GM18517 (cell line): ENCODE measurements around the gene KDM4D.
"Not testable (repeated sequence)": the region's sequence is repeated elsewhere in the genome, so short reads cannot be mapped to it uniquely, and the experiment has no call there.

ENCODE experiments used
- ATAC-seq: cut with Tn5 transposase; IDR thresholded peaks from one replicate; pipeline ENCODE4 v1.9.1; 2021; ENCODE audit warnings: mild to moderate bottlenecking, moderate library complexity; ENCODE audit not compliant: unreplicated experiment

The KDM4D gene

DNA sequence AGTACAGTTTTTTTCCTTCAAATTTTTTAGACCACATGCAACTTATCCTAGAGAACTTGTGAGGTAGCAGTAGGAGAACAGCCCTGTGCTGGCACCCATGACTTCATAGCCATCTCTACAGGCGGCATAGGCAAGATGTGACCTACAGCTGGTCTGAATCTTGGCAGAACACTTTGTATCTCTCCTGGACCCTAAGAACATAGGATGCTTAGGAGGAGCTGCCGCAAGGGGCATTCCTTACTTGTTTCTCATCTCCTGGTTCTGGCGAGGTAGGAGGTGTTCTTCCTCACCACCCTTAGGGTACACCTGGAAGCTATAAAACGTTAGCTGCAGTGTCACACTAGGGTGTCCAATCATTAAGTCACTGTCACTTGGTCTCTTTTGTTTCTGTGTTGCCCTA is 16.5 kb upstream of the KDM4D start:
- ATAC-seq: no peak

GRCh38 chr11:94958121-94958696 is 15.3 kb upstream of the KDM4D start:
- no peak for ATAC-seq

DNA sequence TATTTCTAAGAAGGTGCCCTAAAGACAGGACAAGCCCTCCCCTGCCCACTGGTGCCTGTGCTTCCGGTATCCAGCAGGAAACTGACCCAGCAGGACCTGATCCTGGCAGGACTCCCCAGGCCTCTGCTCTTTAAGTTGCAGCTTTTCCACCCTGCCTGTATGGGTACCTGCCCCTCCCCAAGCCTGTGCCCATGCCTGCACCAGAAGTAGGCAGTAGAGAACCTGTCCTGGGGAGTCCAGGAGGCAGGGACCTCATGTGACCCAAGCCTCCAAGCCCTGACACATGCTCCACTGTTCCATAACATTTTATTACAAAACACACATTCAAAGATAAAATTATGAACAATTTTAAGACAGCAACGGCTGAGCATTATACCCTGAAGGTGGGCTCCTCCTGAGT is 14.3 kb upstream of the KDM4D start:
- ATAC-seq: no peak

DNA sequence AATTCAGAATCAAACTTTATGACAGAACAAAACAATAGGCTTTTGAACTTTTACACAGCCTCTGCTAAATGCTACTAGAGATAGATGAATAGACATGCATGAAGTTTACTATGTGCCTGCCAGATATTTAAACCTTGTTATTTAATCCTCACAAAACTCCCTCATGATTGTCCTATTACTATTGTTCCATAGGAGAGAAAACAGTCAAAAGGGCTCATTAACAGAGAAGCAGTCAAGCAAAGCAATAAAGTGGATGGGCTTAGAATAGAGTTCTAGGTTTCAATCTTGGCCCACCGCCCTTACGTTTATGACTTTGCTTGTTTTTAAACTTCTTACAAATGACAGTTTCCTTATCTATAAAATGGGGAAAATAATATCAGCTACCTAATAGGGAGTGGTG is 13.0 kb upstream of the KDM4D start:
- ATAC-seq: no peak

GRCh38 chr11:94961255-94961654 is 12.3 kb upstream of the KDM4D start:
- ATAC-seq: no peak

DNA sequence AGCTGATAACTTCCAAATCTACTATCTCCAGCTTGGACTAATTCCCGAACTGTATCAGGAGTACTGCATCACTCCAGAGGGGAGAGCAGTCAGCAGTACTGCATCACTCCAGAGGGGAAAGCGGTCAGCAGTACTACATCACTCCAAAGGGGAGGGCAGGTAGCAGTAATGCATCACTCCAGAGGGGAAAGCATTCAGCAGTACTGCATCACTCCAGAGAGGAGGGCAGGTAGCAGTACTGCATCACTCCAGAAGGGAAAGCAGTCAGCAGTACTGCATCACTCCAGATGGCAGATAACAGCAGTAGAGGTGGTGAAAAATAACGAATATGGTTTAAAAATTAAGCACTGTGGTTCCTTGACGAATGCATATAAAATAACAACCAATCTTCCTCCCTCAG is 8.6 kb upstream of the KDM4D start:
- ATAC-seq: no peak

DNA sequence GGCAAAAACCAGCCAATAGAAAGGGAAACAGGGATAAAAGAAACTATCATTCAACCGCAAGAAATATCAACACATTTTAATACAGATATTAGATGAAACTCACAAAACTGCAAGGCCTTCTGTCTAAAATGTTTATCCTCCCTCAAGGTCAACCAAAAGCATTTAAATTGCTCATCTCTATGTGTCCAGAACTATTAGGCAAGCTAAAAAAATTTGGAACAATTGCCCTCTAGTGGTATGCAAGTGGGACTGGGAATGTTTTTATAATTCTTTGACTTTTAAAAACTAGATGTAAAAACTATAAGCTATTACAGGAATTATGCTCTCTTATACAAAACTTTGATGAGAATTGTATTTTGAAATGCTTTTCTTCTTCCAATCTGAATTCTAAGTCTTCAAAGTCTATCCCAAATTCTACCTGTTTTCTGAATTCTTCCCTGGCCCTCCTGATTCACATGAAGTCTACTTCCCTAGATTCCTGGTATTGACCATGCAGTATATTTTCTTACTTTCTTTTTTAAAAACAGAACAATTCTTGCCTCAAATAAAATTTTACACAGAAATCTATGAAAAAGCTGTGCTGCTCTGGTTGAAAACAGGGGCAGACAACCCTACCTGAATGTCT is 5.1 kb upstream of the KDM4D start:
- ATAC-seq: no peak

DNA sequence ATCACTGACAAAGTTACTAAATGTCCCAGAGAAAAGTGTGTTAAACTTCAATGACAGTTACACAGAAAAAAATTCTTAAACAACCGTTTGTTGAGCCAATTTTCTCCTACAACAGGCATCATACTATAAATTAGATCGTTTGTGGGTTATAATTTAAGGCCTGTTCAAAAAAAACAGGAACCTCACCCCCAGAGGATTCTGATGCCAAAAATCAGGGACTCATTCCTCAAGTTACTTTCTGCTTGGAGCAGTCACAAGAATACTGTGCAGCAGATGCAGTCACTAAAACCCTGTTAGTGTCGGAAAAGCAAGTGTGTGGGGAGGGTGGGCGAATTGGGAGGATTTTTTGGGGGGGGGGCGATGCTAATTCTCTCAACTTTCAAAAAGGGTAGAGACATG is 810 bp upstream of the KDM4D start:
- no peak for ATAC-seq

DNA sequence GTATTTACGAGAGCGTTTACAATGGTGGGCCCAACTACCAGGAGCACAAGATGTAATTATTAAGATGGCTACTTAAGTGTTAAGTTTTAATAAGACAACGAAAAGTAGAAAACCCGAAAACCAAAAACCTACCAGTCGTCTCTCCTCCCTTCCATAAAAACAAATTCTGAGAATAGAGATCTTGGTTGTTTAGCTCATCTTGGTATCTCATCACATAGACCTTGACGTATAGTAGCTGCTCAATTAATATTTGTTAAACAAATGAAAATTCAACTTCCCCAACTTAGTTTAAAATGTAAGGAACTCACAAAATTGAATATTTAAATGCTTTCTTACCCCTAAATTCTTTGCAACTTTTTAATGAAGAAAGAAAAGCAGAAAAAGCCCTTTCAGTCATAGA is 669 bp downstream of the KDM4D start:
- no peak for ATAC-seq

DNA sequence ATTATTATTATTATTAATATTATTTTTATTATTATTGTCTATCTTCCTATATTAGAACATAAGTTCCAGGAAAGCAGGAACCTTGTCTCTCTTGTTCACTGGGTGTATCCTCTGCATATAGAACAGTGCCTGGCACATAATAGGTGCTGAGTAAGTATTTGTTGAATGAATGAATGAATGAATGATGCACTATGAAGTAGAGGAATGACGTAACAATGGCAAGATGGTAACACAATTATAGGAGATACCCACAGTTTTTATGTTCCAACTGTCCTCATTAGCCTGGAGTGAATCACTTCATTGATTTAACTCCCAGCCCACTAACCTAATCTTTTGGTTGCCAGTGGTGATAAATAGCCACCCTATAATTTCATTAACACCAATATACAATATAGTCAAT is 2.1 kb downstream of the KDM4D start:
- ATAC-seq: no peak

DNA sequence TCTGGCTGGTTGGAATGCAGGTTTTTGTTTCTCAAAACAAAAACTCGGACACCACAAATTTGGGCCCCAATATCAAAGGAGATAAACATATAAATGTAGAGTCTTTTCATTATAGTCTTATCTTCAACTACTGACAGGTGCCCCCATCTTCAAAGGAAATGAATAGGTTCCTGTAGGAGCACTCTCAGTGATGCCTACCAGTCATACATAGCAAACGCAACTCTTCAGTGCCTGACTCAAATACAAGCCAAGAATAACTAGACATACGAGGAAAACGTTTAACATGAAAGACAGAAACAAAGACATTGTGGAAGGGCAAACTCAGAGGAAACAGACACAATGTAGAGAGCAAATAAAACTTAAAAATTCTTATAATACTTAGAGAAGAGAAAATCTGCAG is 13.9 kb downstream of the KDM4D start:
- ATAC-seq: no peak

- ATAC-seq: no peak
These were observed 15.2 kb downstream of the KDM4D start for GRCh38 chr11:94988748-94989147.

GRCh38 chr11:94993400-94993943 is 20.0 kb downstream of the KDM4D start:
- ATAC-seq: no peak

DNA sequence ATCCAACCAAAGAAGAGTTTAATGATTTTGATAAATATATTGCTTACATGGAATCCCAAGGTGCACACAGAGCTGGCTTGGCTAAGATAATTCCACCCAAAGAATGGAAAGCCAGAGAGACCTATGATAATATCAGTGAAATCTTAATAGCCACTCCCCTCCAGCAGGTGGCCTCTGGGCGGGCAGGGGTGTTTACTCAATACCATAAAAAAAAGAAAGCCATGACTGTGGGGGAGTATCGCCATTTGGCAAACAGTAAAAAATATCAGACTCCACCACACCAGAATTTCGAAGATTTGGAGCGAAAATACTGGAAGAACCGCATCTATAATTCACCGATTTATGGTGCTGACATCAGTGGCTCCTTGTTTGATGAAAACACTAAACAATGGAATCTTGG is 23.9 kb downstream of the KDM4D start:
- no peak for ATAC-seq

GRCh38 chr11:94998285-94998684 is 24.8 kb downstream of the KDM4D start:
- ATAC-seq: no peak

DNA sequence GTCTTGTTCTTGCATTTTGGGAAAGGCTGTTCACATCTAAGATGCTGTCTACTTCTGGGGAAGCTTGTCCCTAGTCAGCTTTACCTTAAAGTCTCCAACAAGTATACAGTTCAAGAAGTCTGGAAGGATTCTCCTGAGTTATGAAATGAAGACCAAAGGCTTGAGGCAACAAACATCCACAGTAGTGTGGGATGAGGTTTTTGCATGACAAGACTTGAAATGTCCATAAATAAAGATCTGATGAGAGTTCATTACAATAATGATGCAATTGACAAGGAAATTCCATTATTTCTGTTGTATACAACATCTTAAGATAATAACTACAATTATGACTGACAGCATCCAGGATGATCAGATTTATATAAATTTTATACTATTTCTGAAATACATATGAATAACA is 30.2 kb downstream of the KDM4D start:
- no peak for ATAC-seq

DNA sequence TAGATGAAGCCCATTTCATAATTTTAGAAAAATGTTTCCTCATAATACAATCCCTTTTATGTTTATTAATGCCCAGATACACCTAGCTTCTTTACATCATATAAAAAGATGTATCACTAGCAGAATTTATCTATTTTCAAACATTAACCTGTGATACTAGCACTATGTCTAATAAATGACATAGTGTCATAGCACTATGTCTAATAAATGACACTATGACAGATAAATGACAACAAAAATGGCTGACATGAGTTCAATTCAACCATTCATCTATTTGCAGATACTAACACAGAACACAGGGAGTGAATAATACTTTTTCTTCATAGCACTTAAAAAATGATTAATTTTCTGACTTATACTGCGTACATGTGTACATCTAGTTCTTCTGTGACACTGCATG is 32.1 kb downstream of the KDM4D start:
- no peak for ATAC-seq

DNA sequence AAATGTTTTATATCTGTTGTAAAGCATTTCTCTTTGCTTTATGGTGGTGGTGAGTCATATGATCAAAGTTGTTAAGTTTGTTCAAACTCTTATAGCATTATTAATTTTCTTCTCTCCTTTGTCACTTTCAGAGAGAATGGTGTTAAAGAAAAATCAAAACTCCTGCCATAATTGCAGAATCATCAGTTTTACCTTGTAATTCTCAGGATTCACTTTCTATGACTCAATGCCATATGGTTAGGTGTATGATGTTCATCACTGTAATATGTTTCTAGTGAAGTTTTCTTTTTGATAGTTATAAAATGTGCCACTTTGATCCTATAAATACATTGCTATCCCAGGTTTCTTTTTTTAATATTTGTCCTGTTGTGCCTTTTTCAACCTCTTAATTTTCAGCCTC is 37.9 kb downstream of the KDM4D start:
- ATAC-seq: no peak

DNA sequence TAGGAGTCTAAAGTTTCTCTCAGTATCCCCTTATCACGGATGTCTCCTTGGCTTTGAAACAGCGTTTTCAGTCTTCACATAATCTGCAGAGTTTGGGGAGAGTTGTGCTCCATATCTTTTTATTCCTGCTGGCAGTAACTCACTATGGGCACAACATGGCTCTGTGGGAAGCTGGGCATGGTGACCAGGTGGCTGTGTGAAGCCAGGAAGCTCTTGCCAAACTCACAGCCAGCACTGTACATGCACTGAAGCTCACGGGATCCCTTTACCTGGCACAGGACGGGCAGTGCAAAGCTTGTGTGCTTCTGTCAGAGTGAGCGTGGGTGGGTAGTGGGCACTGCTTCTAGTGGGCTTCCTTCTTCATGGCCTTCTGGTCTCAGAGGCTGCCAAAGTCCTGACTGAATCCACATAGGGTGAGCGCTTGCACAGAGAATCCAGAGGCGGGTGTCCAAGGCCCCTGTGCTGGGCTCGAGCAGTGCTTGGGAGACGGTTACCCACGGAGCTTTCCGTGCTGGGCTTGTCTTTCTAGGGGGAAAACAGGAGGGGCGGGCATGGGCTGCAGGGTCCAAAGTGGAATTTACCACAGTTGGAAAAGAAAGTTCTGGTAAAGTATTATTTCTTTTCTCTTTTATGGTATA is 40.8 kb downstream of the KDM4D start:
- no peak for ATAC-seq

- ATAC-seq: no peak
These were observed 42.6 kb downstream of the KDM4D start for GRCh38 chr11:95016139-95016538.

GRCh38 chr11:95021468-95021867 is 48.0 kb downstream of the KDM4D start:
- ATAC-seq: not testable (repeated sequence)

GRCh38 chr11:95024958-95025357 is 51.4 kb downstream of the KDM4D start, which contains the start of gene KDM4E:
KDM4E (plus strand) TSS chr11:95025258; CDS start chr11:95025558, 300 bp downstream.
- no peak for ATAC-seq
